Mesenchymal stem cell (in vitro differentiated cells and primary cell): Measurements from ENCODE around the gene CFD.
A peak's percentile ranks its signal among the peaks of the same experiment; 100 is the strongest.

Experiments used
- DNase-seq: peaks from one replicate; pipeline ENCODE4 v3.0.0-alpha.2; 2013
- H2AFZ ChIP-seq: one replicate; pipeline ENCODE4 v1.6.1; 2013; ENCODE audit warnings: low read depth, mild to moderate bottlenecking, control low read depth, inconsistent platforms, low read length, moderate library complexity
- H2AK5ac ChIP-seq: 2 replicates; pipeline ENCODE4 v1.6.1; 2013; ENCODE audit warnings: low read length, moderate library complexity, mild to moderate bottlenecking, inconsistent platforms; ENCODE audit not compliant: severe bottlenecking
- H2BK120ac ChIP-seq: one replicate; pipeline ENCODE4 v1.6.1; 2013; ENCODE audit warnings: low read depth, mild to moderate bottlenecking, inconsistent platforms, low read length, moderate library complexity
- H2BK12ac ChIP-seq, 2 experiments: one replicate each; pipeline ENCODE4 v1.6.1; 2013; ENCODE audit warnings: inconsistent platforms in 2 of 2, low read length in 2 of 2, mild to moderate bottlenecking in 2 of 2, moderate library complexity in 2 of 2, control low read depth in 1 of 2
- H2BK15ac ChIP-seq: one replicate; pipeline ENCODE4 v1.6.1; 2013; ENCODE audit warnings: mild to moderate bottlenecking, low read depth, inconsistent platforms; ENCODE audit not compliant: poor library complexity, severe bottlenecking
- H2BK5ac ChIP-seq: 2 replicates; pipeline ENCODE4 v1.6.1; 2013; ENCODE audit warnings: low read depth, mild to moderate bottlenecking, low read length, control low read depth, inconsistent platforms; ENCODE audit not compliant: poor library complexity, severe bottlenecking
- H3K14ac ChIP-seq, 2 experiments: one replicate each; pipeline ENCODE4 v1.6.1; 2013; ENCODE audit warnings: inconsistent platforms in 2 of 2, low read length in 2 of 2, control low read depth in 1 of 2, mild to moderate bottlenecking in 1 of 2, moderate library complexity in 1 of 2
- H3K18ac ChIP-seq, 2 experiments: one replicate each; pipeline ENCODE4 v1.6.1; 2013; ENCODE audit warnings: inconsistent platforms in 2 of 2, low read length in 2 of 2, control low read depth in 1 of 2, low read depth in 1 of 2, mild to moderate bottlenecking in 1 of 2
- H3K23ac ChIP-seq, 2 experiments: one replicate each; pipeline ENCODE4 v1.6.1; 2013; ENCODE audit warnings: inconsistent platforms in 2 of 2, low read length in 2 of 2, mild to moderate bottlenecking in 2 of 2, moderate library complexity in 2 of 2, control low read depth in 1 of 2
- H3K27ac ChIP-seq: 2 replicates; pipeline ENCODE4 v1.5.1; 2013; ENCODE audit warnings: mild to moderate bottlenecking, moderate library complexity, low read length, control low read depth, inconsistent platforms; ENCODE audit not compliant: poor library complexity, severe bottlenecking
- H3K27me3 ChIP-seq, 2 experiments: 2 replicates each; pipeline versions ENCODE4 v1.6.1 to v1.7.0; 2013; ENCODE audit warnings: low read length in 2 of 2, mild to moderate bottlenecking in 2 of 2, moderate library complexity in 2 of 2, control low read depth in 1 of 2, inconsistent platforms in 1 of 2; ENCODE audit not compliant: control insufficient read depth in 1 of 2, insufficient read depth in 1 of 2
- H3K36me3 ChIP-seq, 2 experiments: 2 replicates each; pipeline versions ENCODE4 v1.6.1 to v1.7.0; 2013; ENCODE audit warnings: low read length in 2 of 2, control low read depth in 1 of 2, inconsistent platforms in 1 of 2, low read depth in 1 of 2, mild to moderate bottlenecking in 1 of 2; ENCODE audit not compliant: insufficient read depth in 2 of 2, control insufficient read depth in 1 of 2
- H3K4ac ChIP-seq, 2 experiments: one replicate each; pipeline ENCODE4 v1.6.1; 2013; ENCODE audit warnings: inconsistent platforms in 2 of 2, low read length in 2 of 2, mild to moderate bottlenecking in 2 of 2, moderate library complexity in 2 of 2, control low read depth in 1 of 2, low read depth in 1 of 2
- H3K4me1 ChIP-seq: 2 replicates; pipeline ENCODE4 v1.6.1; 2013; ENCODE audit warnings: low read depth, low read length, control low read depth; ENCODE audit not compliant: control insufficient read depth, insufficient read depth
- H3K4me2 ChIP-seq: 2 replicates; pipeline ENCODE4 v1.6.1; 2013; ENCODE audit warnings: low read length, mild to moderate bottlenecking, inconsistent platforms; ENCODE audit not compliant: poor library complexity, severe bottlenecking
- H3K4me3 ChIP-seq, 2 experiments: 2 replicates each; pipeline versions ENCODE4 v1.5.1 to v1.7.0; 2013; ENCODE audit warnings: low read length in 2 of 2, mild to moderate bottlenecking in 2 of 2, control low read depth in 1 of 2, low read depth in 1 of 2; ENCODE audit not compliant: insufficient read depth in 1 of 2
- H3K79me1 ChIP-seq: replicated peaks from 2 replicates; pipeline ENCODE4 v1.6.1; 2013; ENCODE audit warnings: mild to moderate bottlenecking, control low read depth, low read length, inconsistent platforms; ENCODE audit not compliant: poor library complexity, severe bottlenecking
- H3K9ac ChIP-seq: 2 replicates; pipeline ENCODE4 v1.7.0; 2013; ENCODE audit warnings: mild to moderate bottlenecking, low read length, moderate library complexity
- H3K9me3 ChIP-seq: 2 replicates; pipeline ENCODE4 v1.7.0; 2013; ENCODE audit warnings: mild to moderate bottlenecking, low read length; ENCODE audit not compliant: control insufficient read depth
- H4K8ac ChIP-seq: one replicate; pipeline ENCODE4 v1.6.1; 2013; ENCODE audit warnings: inconsistent platforms, mild to moderate bottlenecking, low read length, moderate library complexity
- H4K91ac ChIP-seq: one replicate; pipeline ENCODE4 v1.6.1; 2013; ENCODE audit warnings: mild to moderate bottlenecking, low read length, inconsistent platforms
- WGBS: methylation state at CpG from one replicate; pipeline ENCODE4 v1.1.7; 2013; ENCODE audit warnings: mixed read lengths; 5-methylcytosine and 5-hydroxymethylcytosine counted together

The CFD gene

GRCh38 chr19:900302-901111 lies 41.0 kb downstream of the CFD start:
- H4K91ac ChIP-seq: no peak overlapping the region
- H3K27me3 ChIP-seq: no peaks in the 10 kb centered on the region
- no peak overlapping the region for H3K4ac ChIP-seq
- no peaks in the 10 kb centered on the region for H3K9me3 ChIP-seq
- peaks cover 30% of the 10 kb centered on the region for H3K79me1 ChIP-seq
- no peak for DNase-seq
- no peak overlapping the region for H2BK5ac ChIP-seq
- H3K36me3 ChIP-seq: peaks cover 26 to 69% of the 10 kb centered on the region in 2 experiments
- peaks cover 25% of the 10 kb centered on the region for H3K4me1 ChIP-seq
- no peak overlapping the region for H2BK12ac ChIP-seq
- H3K27ac ChIP-seq: no peak overlapping the region
- H2AK5ac ChIP-seq: no peak overlapping the region
- H3K23ac ChIP-seq: no peak overlapping the region
- no peak overlapping the region for H3K4me3 ChIP-seq
- no peak overlapping the region for H3K18ac ChIP-seq
- 92% methylated on average over 25 of the region's 30 CpGs for WGBS
- no peak overlapping the region for H3K14ac ChIP-seq
- no peak overlapping the region for H3K9ac ChIP-seq
- H2AFZ ChIP-seq: no peak overlapping the region
- no peak overlapping the region for H2BK120ac ChIP-seq
- H3K4me2 ChIP-seq: no peak overlapping the region
- peak overlapping the region; percentile 64 for H4K8ac ChIP-seq
- peak overlapping the region; percentile 90 for H2BK15ac ChIP-seq

- no peaks in the 10 kb centered on the region for H3K27me3 ChIP-seq
- H3K4me3 ChIP-seq: no peak overlapping the region
- H2BK15ac ChIP-seq: no peak overlapping the region
- H4K91ac ChIP-seq: no peak overlapping the region
- H2BK120ac ChIP-seq: no peak overlapping the region
- H3K23ac ChIP-seq: no peak overlapping the region
- H3K79me1 ChIP-seq: peaks cover 30% of the 10 kb centered on the region
- H2BK12ac ChIP-seq: peak overlapping the region in 1 of 2 experiments; percentile 19
- H3K9me3 ChIP-seq: no peaks in the 10 kb centered on the region
- no peak overlapping the region for H2AK5ac ChIP-seq
- peak overlapping the region; percentile 12 for H4K8ac ChIP-seq
- H3K36me3 ChIP-seq: peaks cover 25 to 62% of the 10 kb centered on the region in 2 experiments
- DNase-seq: no peak
- no peak overlapping the region for H2AFZ ChIP-seq
- H3K18ac ChIP-seq: no peak overlapping the region
- 90% methylated on average over 27 of the region's 27 CpGs for WGBS
- no peak overlapping the region for H3K14ac ChIP-seq
- H3K4me2 ChIP-seq: no peak overlapping the region
- no peak overlapping the region for H2BK5ac ChIP-seq
- no peak overlapping the region for H3K4ac ChIP-seq
- peaks cover 27% of the 10 kb centered on the region for H3K4me1 ChIP-seq
- H3K27ac ChIP-seq: no peak overlapping the region
- no peak overlapping the region for H3K9ac ChIP-seq
These were observed 42.0 kb downstream of the CFD start for GRCh38 chr19:901216-902092.

- no peak for DNase-seq
- no peak overlapping the region for H3K4me3 ChIP-seq
- no peak overlapping the region for H2BK5ac ChIP-seq
- H3K18ac ChIP-seq: no peak overlapping the region
- H3K79me1 ChIP-seq: peaks cover 32% of the 10 kb centered on the region
- no peak overlapping the region for H3K14ac ChIP-seq
- H2BK15ac ChIP-seq: no peak overlapping the region
- H3K27me3 ChIP-seq: no peaks in the 10 kb centered on the region
- H2AFZ ChIP-seq: no peak overlapping the region
- WGBS: 84% methylated on average over 7 of the region's 7 CpGs
- no peak overlapping the region for H3K27ac ChIP-seq
- H2BK12ac ChIP-seq: no peak overlapping the region
- H3K4ac ChIP-seq: no peak overlapping the region
- H3K23ac ChIP-seq: no peak overlapping the region
- H4K8ac ChIP-seq: no peak overlapping the region
- H2AK5ac ChIP-seq: no peak overlapping the region
- peaks cover 27% of the 10 kb centered on the region for H3K4me1 ChIP-seq
- H3K4me2 ChIP-seq: no peak overlapping the region
- no peak overlapping the region for H2BK120ac ChIP-seq
- no peak overlapping the region for H3K9ac ChIP-seq
- H3K9me3 ChIP-seq: no peaks in the 10 kb centered on the region
- peaks cover 20 to 59% of the 10 kb centered on the region in 2 experiments for H3K36me3 ChIP-seq
- no peak overlapping the region for H4K91ac ChIP-seq
These were observed 42.6 kb downstream of the CFD start for GRCh38 chr19:902093-902370.
